Stimulated activated CD4-positive, alpha-beta T cell treated with anti-CD3 and anti-CD28 coated beads, Interleukin-12 subunit alpha, Interleukin-12 subunit beta, amount 100 ng/mL, for 4 hours (primary cell): ENCODE data around the gene AP5Z1.

Experiments used
- DNase-seq: peaks from one replicate; pipeline ENCODE4 v3.0.0-alpha.2; 2020

The AP5Z1 gene

GRCh38 chr7:4766666-4767519, 8.5 kb upstream of the AP5Z1 start:
- no peak for DNase-seq

GRCh38 chr7:4768597-4769569, 6.5 kb upstream of the AP5Z1 start:
- DNase-seq: no peak

- no peak for DNase-seq
These were observed 5.7 kb upstream of the AP5Z1 start for GRCh38 chr7:4769761-4770160.

GRCh38 chr7:4770886-4771285, 4.5 kb upstream of the AP5Z1 start:
- no peak for DNase-seq

- no peak for DNase-seq
These were observed 3.7 kb upstream of the AP5Z1 start for GRCh38 chr7:4771737-4772136.

- no peak for DNase-seq
These were observed 3.1 kb upstream of the AP5Z1 start for GRCh38 chr7:4772306-4772705.

GRCh38 chr7:4774007-4774406, 1.4 kb upstream of the AP5Z1 start:
- DNase-seq: no peak

- peak; percentile 17 for DNase-seq
These were observed 669 bp upstream of the AP5Z1 start for GRCh38 chr7:4774658-4775249.

GRCh38 chr7:4775848-4776623, 613 bp downstream of the AP5Z1 start:
- peak; percentile 40 for DNase-seq

GRCh38 chr7:4779118-4779517, 3.7 kb downstream of the AP5Z1 start:
- DNase-seq: no peak

GRCh38 chr7:4781366-4782069, 6.1 kb downstream of the AP5Z1 start:
- DNase-seq: no peak

- DNase-seq: no peak
These were observed 7.2 kb downstream of the AP5Z1 start for GRCh38 chr7:4782333-4783291.

- DNase-seq: no peak
These were observed 7.8 kb downstream of the AP5Z1 start for GRCh38 chr7:4783292-4783652.

GRCh38 chr7:4783762-4784351, 8.4 kb downstream of the AP5Z1 start:
- DNase-seq: no peak

- DNase-seq: no peak
These were observed 9.4 kb downstream of the AP5Z1 start for GRCh38 chr7:4784799-4785198.

GRCh38 chr7:4785371-4785770, 9.9 kb downstream of the AP5Z1 start:
- no peak for DNase-seq

- DNase-seq: no peak
These were observed 10.6 kb downstream of the AP5Z1 start for GRCh38 chr7:4786015-4786414.

GRCh38 chr7:4787541-4787940, 12.1 kb downstream of the AP5Z1 start:
- DNase-seq: no peak

GRCh38 chr7:4787947-4788626, 12.7 kb downstream of the AP5Z1 start:
- DNase-seq: no peak
